Measurements from ENCODE around the gene GOLGA6L22. TPM values are rescaled to one million over a fixed set of nuclear protein-coding genes. Genes with fewer than 3 reads are reported as not detected.
A peak's percentile ranks its signal among the peaks of the same experiment; 100 is the strongest.
"Not testable (repeated sequence)": the region's sequence is repeated elsewhere in the genome, so short reads cannot be mapped to it uniquely, and the experiment has no call there.

Gene GOLGA6L22, protein sequence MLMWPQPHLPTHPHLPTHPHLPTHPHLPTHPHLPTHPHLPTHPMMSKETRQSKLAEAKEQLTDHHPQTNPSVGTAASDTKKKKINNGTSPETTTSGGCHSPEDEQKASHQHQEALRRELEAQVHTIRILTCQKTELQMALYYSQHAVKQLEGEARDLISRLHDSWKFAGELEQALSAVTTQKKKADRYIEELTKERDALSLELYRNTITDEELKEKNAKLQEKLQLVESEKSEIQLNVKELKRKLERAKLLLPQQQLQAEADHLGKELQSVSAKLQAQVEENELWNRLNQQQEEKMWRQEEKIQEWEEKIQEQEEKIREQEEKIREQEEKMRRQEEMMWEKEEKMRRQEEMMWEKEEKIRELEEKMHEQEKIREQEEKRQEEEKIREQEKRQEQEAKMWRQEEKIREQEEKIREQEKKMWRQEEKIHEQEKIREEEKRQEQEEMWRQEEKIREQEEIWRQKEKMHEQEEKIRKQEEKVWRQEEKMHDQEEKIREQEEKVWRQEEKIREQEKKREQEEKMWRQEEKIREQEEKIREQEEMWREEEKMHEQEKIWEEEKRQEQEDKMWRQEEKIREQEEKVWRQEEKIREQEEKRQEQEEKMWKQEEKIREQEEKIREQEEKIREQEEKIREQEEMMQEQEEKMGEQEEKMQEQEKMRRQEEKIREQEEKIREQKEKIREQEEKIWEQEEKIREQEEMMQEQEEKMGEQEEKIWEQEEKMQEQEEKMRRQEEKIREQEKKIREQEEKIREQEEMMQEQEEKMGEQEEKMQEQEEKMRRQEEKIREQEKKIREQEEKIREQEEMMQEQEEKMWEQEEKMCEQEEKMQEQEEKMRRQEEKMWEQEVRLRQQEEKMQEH
- total RNA-seq (not detected), polyA plus RNA-seq (not detected)

DNA sequence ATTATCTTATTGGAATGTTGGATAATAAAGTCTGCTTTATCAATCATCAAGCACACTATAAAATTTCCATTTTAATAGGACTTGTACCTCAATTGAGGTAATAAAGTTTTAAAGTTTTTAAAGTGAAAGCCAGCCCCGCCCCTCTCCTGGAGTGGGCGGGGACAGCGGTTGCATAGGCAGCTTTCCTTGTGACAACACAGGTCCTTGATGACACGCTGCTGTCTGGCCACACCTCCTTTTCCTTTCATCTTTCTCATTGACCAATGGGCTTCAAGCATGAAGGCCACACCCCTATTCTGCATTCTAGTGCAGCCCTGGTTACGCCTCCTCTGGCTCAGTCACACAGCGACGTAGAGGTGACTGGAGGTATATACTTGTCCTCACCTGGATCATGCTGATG lies at the start of gene GOLGA6L22:
Gene GOLGA6L22 (plus strand): TSS at position 301 of the 400 bp plus-strand sequence. CDS start 91 bp downstream, at position 392.
- DNase-seq (ENCODE audit: extremely low spot score); H3K27ac ChIP-seq (ENCODE audit: low read depth): not testable (repeated sequence)
- WGBS = no CpG with 5 or more reads among the region's 7 CpGs

DNA sequence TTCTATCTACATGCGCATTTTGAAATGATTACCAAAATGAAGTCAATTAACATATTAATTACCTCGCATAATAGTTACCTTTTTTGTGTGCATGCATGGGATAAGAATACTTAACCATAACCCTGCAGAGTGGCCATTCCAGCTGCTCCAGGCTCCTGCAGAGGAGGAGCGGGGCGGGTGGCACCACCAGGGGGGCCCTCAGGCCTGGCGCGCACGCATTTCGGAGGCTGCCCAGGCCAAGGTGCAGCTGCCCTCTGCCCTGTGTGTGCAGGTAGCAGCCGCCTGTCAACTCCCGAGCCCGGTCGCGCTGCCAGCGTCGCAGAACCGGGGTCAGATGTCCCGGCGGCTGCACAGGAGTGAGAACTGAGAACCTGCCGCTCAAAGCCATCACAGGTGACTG lies 41.4 kb upstream of the GOLGA6L22 start:
- H3K36me3 ChIP-seq (ENCODE audit: insufficient read depth); H3K27ac ChIP-seq (ENCODE audit: low read depth); H3K4me3 ChIP-seq (ENCODE audit: low read depth, low read length); H3K4me1 ChIP-seq (ENCODE audit: insufficient read depth); DNase-seq (ENCODE audit: extremely low spot score): not testable (repeated sequence)
- 71% methylated on average over 8 of the region's 19 CpGs for WGBS

More for the DNA sequence above, at the start of gene GOLGA6L22:
- H3K4me1 ChIP-seq (ENCODE audit: insufficient read depth); H3K36me3 ChIP-seq (ENCODE audit: insufficient read depth); H3K4me3 ChIP-seq (ENCODE audit: low read depth, low read length): not testable (repeated sequence)

DNA sequence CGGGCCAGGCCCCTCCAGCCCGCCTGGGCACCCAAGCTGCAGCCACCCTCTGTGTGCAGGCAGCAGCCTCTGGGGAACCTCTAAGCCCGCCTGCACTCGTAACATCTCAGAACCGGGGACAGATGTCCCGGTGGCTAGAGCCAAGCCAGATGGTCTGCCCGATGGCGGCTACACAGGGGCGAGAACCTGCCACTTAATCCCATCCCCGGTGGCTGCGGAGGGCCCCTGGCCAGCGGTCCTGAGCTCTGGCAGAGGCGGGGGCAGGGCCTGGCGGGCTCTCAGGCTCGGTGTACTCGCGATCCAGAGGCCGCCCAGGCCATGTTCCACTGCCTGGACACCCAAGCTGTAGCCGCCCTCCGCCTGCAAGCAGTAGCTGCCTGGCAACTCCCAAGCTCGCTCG lies 40.9 kb upstream of the GOLGA6L22 start:
- not testable (repeated sequence) for H3K36me3 ChIP-seq (ENCODE audit: insufficient read depth); H3K4me1 ChIP-seq (ENCODE audit: insufficient read depth); H3K27ac ChIP-seq (ENCODE audit: low read depth); DNase-seq (ENCODE audit: extremely low spot score); H3K4me3 ChIP-seq (ENCODE audit: low read depth, low read length)
- WGBS = 72% methylated on average over 10 of the region's 22 CpGs

DNA sequence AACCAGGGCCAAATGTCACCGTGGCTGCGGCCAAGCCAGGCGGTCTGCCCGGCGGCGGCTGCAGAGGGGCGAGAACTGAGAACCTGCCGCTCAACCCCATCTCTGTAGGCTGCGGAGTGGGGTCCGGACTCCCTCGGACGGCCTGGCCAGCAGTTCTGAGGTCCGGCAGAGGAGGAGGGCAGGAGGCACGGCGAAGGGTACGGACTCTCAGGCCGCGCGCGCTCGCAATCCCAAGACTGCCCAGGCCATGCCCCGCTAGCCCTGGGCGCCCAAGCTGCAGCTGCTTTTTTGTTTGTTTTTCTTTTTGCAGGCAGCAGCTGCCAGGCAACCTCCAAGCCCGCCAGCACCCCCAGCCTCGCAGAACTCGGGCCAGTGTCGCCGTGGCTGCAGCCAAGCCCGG lies 40.5 kb upstream of the GOLGA6L22 start:
- H3K27ac ChIP-seq (ENCODE audit: low read depth); H3K36me3 ChIP-seq (ENCODE audit: insufficient read depth); H3K4me1 ChIP-seq (ENCODE audit: insufficient read depth); DNase-seq (ENCODE audit: extremely low spot score); H3K4me3 ChIP-seq (ENCODE audit: low read depth, low read length): not testable (repeated sequence)
- WGBS = no CpG with 5 or more reads among the region's 29 CpGs

DNA sequence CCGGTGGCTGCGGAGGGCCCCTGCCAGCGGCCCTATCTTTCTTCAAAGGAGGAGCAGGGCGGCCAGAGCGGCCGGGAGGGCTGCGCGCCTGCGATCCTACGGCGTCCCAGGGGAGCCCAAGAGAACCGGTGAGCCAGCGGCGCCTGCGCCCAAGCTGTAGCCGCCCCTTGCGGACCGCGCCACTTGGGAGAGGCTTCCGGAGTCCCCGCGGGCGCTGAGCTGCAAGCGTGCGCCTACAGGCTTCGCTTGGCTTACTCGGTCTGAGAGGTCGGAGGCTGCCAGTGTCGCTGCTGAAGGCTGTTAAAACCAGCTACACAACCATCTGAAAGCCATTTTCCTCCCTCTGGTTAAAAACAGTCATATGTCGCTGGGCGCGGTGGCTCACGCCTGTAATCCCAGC lies 40.0 kb upstream of the GOLGA6L22 start:
- not testable (repeated sequence) for DNase-seq (ENCODE audit: extremely low spot score); H3K27ac ChIP-seq (ENCODE audit: low read depth); H3K4me3 ChIP-seq (ENCODE audit: low read depth, low read length); H3K4me1 ChIP-seq (ENCODE audit: insufficient read depth); H3K36me3 ChIP-seq (ENCODE audit: insufficient read depth)
- 80% methylated on average over 16 of the region's 33 CpGs for whole genome bisulfite sequencing

DNA sequence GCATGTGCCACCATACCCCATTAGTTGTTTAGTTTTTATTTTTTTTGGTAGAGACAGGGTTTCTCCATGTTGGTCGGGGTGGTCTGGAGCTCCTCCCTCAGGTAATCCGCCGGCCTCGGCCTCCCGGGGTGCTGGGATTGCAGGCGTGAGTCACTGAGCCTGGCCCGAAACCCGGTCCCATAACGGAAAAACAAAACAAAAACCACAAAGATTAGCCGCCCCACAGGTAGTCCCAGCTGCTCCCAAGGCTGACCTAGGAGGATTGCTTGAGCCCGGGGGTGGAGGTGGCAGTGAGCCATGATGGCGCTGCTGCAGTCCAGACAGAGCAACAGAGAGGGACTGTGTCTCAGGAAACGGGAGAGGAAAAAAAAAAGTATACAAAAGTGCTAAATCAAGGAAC lies 38.4 kb upstream of the GOLGA6L22 start:
- H3K27ac ChIP-seq (ENCODE audit: low read depth); H3K4me1 ChIP-seq (ENCODE audit: insufficient read depth); H3K4me3 ChIP-seq (ENCODE audit: low read depth, low read length); H3K36me3 ChIP-seq (ENCODE audit: insufficient read depth); DNase-seq (ENCODE audit: extremely low spot score): not testable (repeated sequence)
- 86% methylated on average over 10 of the region's 13 CpGs for WGBS

DNA sequence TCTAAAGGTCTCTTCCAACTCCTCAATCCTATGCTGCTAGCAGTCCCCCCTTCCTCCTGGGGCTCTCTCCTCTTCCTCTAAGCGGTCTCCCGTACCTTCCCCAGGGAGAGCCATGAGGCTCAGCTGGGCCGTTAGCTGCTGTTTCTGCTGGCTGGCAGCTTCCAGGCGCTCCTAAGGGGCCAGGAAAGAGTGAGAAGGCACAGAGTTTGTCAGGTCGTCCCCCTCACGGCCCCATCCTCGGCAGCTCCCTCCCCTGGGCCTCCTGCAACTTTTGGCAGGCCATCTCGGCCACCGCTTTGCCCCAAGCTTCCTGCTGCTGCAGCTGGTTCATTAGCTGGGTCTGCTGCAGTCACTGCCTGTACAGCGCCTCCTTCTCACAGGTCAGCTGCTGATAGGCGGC lies 29.3 kb upstream of the GOLGA6L22 start:
- WGBS = 39% methylated on average over 5 of the region's 11 CpGs
- H3K27ac ChIP-seq (ENCODE audit: low read depth); H3K4me1 ChIP-seq (ENCODE audit: insufficient read depth); DNase-seq (ENCODE audit: extremely low spot score); H3K36me3 ChIP-seq (ENCODE audit: insufficient read depth); H3K4me3 ChIP-seq (ENCODE audit: low read depth, low read length): not testable (repeated sequence)

DNA sequence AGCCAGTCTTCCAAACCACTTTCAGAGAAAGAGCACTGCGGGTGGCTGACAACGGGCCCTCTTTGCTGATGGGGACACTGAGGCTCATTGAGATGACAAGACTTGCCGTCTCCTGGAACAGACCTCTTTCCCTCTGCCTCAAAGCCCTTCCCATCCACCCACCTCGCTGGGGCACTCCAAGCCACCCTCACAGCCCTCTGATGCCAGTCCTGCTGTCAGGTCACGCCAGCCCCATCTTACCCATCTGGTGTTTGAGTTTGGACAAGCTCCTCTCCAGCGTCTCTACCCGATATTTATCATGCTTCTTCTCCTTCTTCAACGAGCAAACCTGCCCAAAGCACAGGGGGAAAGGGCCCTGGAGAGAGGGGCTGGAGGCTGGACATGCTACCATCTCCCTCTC lies 27.0 kb upstream of the GOLGA6L22 start:
- not testable (repeated sequence) for DNase-seq (ENCODE audit: extremely low spot score); H3K4me3 ChIP-seq (ENCODE audit: low read depth, low read length); H3K27ac ChIP-seq (ENCODE audit: low read depth); H3K36me3 ChIP-seq (ENCODE audit: insufficient read depth); H3K4me1 ChIP-seq (ENCODE audit: insufficient read depth)
- WGBS = 86% methylated on average over 7 of the region's 8 CpGs

DNA sequence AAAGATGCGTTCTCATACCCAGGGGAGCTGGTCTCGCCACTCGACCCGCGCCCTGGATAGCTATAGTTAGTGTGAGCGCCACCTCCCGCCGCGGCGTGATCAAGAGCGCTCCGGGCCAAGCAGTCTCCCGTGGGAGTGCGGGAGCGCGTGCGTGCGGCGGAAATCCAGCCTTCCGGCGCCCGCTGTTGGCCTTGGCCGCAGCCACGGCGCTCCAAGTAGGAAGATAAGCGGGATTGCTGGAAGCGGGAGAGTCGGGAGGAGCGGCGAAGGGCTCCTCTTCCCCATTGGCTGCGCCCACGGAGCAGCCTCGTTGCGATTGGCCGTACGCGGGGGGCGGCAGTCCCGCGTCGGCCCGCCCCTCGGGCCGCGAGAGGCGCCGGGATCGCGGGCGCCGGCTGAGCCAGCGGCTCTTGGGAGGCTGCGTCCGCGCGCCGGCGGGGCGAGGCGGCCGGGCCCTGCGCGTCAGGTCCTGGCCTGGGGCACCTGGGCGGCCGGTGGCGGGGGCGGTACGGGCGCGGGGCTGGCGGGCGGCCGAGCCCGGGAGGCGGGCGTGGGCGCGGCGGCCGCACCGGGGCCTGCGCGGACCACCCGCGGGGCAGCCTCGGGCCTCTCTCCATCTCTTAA lies 35.9 kb downstream of the GOLGA6L22 start:
- WGBS = 1% methylated on average over 15 of the region's 86 CpGs
- not testable (repeated sequence) for DNase-seq (ENCODE audit: extremely low spot score)

DNA sequence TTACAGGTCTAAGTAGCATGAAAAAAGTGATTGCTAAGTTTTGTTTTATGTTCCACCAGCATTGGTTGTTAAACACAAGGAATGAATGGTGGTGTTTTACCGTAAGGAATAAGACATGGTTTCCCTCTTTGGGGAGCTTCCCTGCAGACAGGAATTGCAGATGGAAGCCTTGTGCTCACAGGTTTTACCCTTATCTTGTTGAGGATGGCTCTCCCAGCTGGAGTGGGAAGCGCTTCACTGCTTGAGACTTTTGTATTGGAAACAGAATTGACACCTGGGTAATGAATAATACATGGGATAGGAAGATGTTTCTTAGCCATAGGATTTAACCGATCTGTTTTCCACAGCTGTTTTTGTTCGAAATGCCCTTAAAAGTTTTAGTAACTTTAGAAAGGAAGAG lies 38.5 kb downstream of the GOLGA6L22 start:
- H3K4me1 ChIP-seq (ENCODE audit: insufficient read depth); H3K27ac ChIP-seq (ENCODE audit: low read depth); H3K36me3 ChIP-seq (ENCODE audit: insufficient read depth); H3K4me3 ChIP-seq (ENCODE audit: low read depth, low read length); DNase-seq (ENCODE audit: extremely low spot score): not testable (repeated sequence)
- 96% methylated on average over 2 of the region's 4 CpGs for WGBS

More for the DNA sequence above, 35.9 kb downstream of the GOLGA6L22 start:
- H3K27ac ChIP-seq (ENCODE audit: low read depth); H3K36me3 ChIP-seq (ENCODE audit: insufficient read depth); H3K4me1 ChIP-seq (ENCODE audit: insufficient read depth): not testable (repeated sequence)
- H3K4me3 ChIP-seq (ENCODE audit: low read depth, low read length) = peak overlapping the region; percentile 28

DNA sequence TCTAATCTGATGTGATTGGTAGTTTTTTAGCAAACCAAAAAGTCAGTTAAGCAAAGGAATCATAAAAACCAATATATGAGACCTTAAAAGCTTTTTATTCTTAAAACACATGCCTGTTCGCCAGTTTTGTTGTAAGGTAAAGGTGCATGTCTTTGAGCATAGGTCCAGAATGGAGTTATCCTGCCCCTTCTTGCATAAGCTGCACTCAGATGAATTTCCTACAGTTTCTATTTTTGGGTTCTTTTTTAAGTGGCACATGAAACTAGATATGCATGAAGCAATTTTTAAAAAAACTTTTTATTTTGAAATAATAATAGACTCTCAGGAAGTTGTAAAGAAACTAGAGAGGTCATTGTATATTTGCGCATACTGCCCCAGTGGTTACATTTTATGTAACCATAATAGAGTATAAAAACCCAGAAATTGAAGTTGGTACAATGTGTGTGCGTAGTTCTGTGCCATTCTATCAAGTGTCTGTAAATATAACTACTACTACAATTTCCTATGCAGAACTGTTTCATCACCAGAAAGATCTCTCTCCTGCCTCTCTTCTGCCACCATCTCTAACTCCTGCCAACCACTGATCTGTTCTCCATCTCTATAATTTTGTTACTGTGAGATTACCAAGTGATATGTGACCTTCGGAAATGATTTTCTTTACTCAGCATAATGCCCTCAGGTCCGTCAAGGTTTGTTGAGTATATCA lies 39.7 kb downstream of the GOLGA6L22 start:
- DNase-seq (ENCODE audit: extremely low spot score); H3K36me3 ChIP-seq (ENCODE audit: insufficient read depth); H3K4me1 ChIP-seq (ENCODE audit: insufficient read depth); H3K27ac ChIP-seq (ENCODE audit: low read depth); H3K4me3 ChIP-seq (ENCODE audit: low read depth, low read length): not testable (repeated sequence)
- no CpG with 5 or more reads among the region's 5 CpGs for WGBS

DNA sequence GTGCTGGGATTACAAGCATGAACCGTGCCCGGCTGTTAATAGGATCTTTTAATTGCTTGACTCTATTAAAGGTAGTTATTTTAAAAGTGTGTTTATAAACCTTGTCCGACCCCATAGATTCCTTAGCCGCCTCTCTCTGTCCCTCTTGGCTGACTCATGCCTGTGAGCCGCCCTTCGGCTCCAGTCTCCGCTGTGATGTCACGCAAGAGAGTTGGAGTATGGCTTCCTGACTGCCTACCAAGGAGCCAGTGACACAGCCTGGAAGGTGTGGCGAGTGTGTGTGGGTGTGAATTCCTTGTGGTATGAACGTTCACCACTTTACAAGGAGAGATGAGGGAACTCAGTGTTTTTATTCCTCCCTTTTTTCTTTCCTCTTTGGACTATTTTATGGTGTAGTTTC lies 43.6 kb downstream of the GOLGA6L22 start:
- H3K4me3 ChIP-seq (ENCODE audit: low read depth, low read length); H3K36me3 ChIP-seq (ENCODE audit: insufficient read depth); H3K27ac ChIP-seq (ENCODE audit: low read depth); H3K4me1 ChIP-seq (ENCODE audit: insufficient read depth); DNase-seq (ENCODE audit: extremely low spot score): not testable (repeated sequence)
- no CpG with 5 or more reads among the region's 10 CpGs for WGBS

DNA sequence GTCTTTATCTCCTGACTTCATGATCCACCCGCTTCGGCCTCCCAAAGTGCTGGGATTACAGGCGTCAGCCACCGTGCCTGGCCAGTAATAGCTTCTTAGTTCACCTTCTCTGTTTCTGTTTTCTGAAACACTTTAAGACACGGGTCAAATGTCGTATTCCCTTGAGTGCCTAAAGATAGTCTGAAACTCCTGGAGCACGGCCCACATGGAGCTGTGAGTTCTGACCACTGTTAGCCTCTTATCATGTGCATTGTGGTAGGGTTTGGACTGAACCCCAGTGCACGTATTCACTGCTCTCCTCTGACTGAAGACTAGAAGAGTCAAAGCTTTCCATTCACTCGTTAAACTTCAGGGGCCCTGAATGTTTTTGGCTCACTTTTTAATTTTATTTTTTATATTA lies 48.3 kb downstream of the GOLGA6L22 start:
- not testable (repeated sequence) for DNase-seq (ENCODE audit: extremely low spot score); H3K4me1 ChIP-seq (ENCODE audit: insufficient read depth); H3K4me3 ChIP-seq (ENCODE audit: low read depth, low read length); H3K27ac ChIP-seq (ENCODE audit: low read depth); H3K36me3 ChIP-seq (ENCODE audit: insufficient read depth)
- 78% methylated on average over 4 of the region's 9 CpGs for WGBS

Data from urinary bladder (tissue), 4 donors.